Measurements from ENCODE around the gene SLC11A1.
A peak's percentile ranks its signal among the peaks of the same experiment; 100 is the strongest.

SLC11A1 gene

GRCh38 chr2:218395090-218395444, 13.0 kb downstream of the SLC11A1 start:
- DNase-seq: no peak

GRCh38 chr2:218395456-218395825, 13.4 kb downstream of the SLC11A1 start:
- DNase-seq: no peak

- DNase-seq: peak; percentile 82
Measured at GRCh38 chr2:218395826-218396687, 14.0 kb downstream of the SLC11A1 start.

GRCh38 chr2:218396688-218397462, 14.8 kb downstream of the SLC11A1 start:
- DNase-seq: peak; percentile 67

- no peak for DNase-seq
Measured at GRCh38 chr2:218397463-218397819, 15.4 kb downstream of the SLC11A1 start.

GRCh38 chr2:218397820-218398436, 15.9 kb downstream of the SLC11A1 start:
- DNase-seq: peak; percentile 73

- peak; percentile 33 for DNase-seq
Measured at GRCh38 chr2:218398437-218399390, 16.6 kb downstream of the SLC11A1 start.

- DNase-seq: peak; percentile 84
Measured at GRCh38 chr2:218399391-218400166, 17.5 kb downstream of the SLC11A1 start, which contains the start of gene CTDSP1. Gene CTDSP1, plus strand, starts transcription at chr2:218399868. Its CDS starts 223 bp downstream, at chr2:218400091.

GRCh38 chr2:218400167-218400929, 18.3 kb downstream of the SLC11A1 start:
- peak; percentile 21 for DNase-seq

- peak; percentile 14 for DNase-seq
Measured at GRCh38 chr2:218400930-218401881, 19.1 kb downstream of the SLC11A1 start.

- DNase-seq: no peak
Measured at GRCh38 chr2:218401890-218402289, 19.8 kb downstream of the SLC11A1 start.

- DNase-seq: no peak
Measured at GRCh38 chr2:218402491-218402901, 20.4 kb downstream of the SLC11A1 start.

- no peak for DNase-seq
Measured at GRCh38 chr2:218402911-218403411, 20.9 kb downstream of the SLC11A1 start.

- no peak for DNase-seq
Measured at GRCh38 chr2:218403810-218404209, 21.7 kb downstream of the SLC11A1 start.

- no peak for DNase-seq
Measured at GRCh38 chr2:218404351-218405085, 22.4 kb downstream of the SLC11A1 start.

- no peak for DNase-seq
Measured at GRCh38 chr2:218405086-218405745, 23.1 kb downstream of the SLC11A1 start.

GRCh38 chr2:218405746-218406208, 23.7 kb downstream of the SLC11A1 start:
- DNase-seq: no peak

Data from NCI-H146 (cell line).